CD4-positive, alpha-beta T cell (primary cell): Measurements from ENCODE around the gene TMBIM1. TPM values are rescaled to one million over a fixed set of nuclear protein-coding genes. Genes with fewer than 3 reads are reported as not detected.
A peak's percentile ranks its signal among the peaks of the same experiment; 100 is the strongest.

Experiments
- ATAC-seq: fragments of 200-7000 bp; cut with Tn5 transposase; one replicate; pipeline ENCODE4 v1.10.0; 2022; ENCODE audit warnings: mild to moderate bottlenecking; ENCODE audit not compliant: poor library complexity
- CTCF ChIA-PET: fragments of 350-600 bp; sonication (Branson Sonifier 250); formaldehyde crosslinking; loops from one replicate; lab custom pipeline; 2021; ENCODE audit warnings: antibody characterized with exemption, inconsistent platforms; lab: Charles Lee
- POLR2A ChIA-PET: fragments of 350-600 bp; sonication (Branson Sonifier 250); formaldehyde crosslinking; loops from one replicate; lab custom pipeline; 2021; ENCODE audit warnings: antibody characterized with exemption, inconsistent platforms; lab: Charles Lee
- DNase-seq, 14 experiments: peaks; one replicate each; pipeline ENCODE4 v3.0.0-alpha.2; 2013 to 2020; ENCODE audit warnings: mixed read lengths in 2 of 14
- H3K27ac ChIP-seq, 2 donors: one replicate each; pipeline versions ENCODE4 v1.5.1 to v1.7.0; 2013; ENCODE audit warnings: low read length in 2 of 2, low read depth in 1 of 2, mild to moderate bottlenecking in 1 of 2
- H3K27me3 ChIP-seq, 2 experiments: 1 replicate in 1 of 2; 2 replicates in 1 of 2; pipeline versions ENCODE4 v1.6.1 to v1.7.0; 2013; ENCODE audit warnings: low read length in 2 of 2, control low read depth in 1 of 2, mild to moderate bottlenecking in 1 of 2, moderate library complexity in 1 of 2; ENCODE audit not compliant: insufficient read depth in 2 of 2, control insufficient read depth in 1 of 2
- H3K36me3 ChIP-seq: one replicate; pipeline ENCODE4 v1.6.1; 2013; ENCODE audit warnings: low read length, control low read depth; ENCODE audit not compliant: insufficient read depth
- H3K4me1 ChIP-seq: one replicate; pipeline ENCODE4 v1.6.1; 2013; ENCODE audit warnings: low read length, control low read depth; ENCODE audit not compliant: insufficient read depth
- H3K4me3 ChIP-seq: one replicate; pipeline ENCODE4 v1.5.1; 2013; ENCODE audit warnings: mild to moderate bottlenecking, low read length, moderate library complexity
- H3K9me3 ChIP-seq, 2 experiments: 1 replicate in 1 of 2; 2 replicates in 1 of 2; pipeline versions ENCODE4 v1.6.1 to v1.7.0; 2013; ENCODE audit warnings: low read length in 2 of 2, mild to moderate bottlenecking in 2 of 2, control low read depth in 1 of 2, moderate library complexity in 1 of 2; ENCODE audit not compliant: control insufficient read depth in 1 of 2, insufficient read depth in 1 of 2
- H3K27ac Mint-ChIP-seq: one replicate; pipeline ENCODE4 v1.8.0; 2020; ENCODE audit warnings: mixed read lengths
- H3K27me3 Mint-ChIP-seq: one replicate; pipeline ENCODE4 v1.8.0; 2021; ENCODE audit warnings: mixed read lengths
- H3K36me3 Mint-ChIP-seq: one replicate; pipeline ENCODE4 v1.8.0; 2021; ENCODE audit warnings: low read depth, mixed read lengths
- H3K4me1 Mint-ChIP-seq: one replicate; pipeline ENCODE4 v1.8.0; 2021; ENCODE audit warnings: low read depth, mixed read lengths
- H3K4me3 Mint-ChIP-seq: one replicate; pipeline ENCODE4 v1.8.0; 2020; ENCODE audit warnings: mild to moderate bottlenecking, mixed read lengths
- H3K9me3 Mint-ChIP-seq: one replicate; pipeline ENCODE4 v1.8.0; 2020; ENCODE audit warnings: mixed read lengths
- CTCF ChIP-seq: fragments of 200-600 bp; IDR thresholded peaks from one replicate; pipeline ENCODE4 v1.8.0; 2022; ENCODE audit warnings: antibody characterized with exemption, mild to moderate bottlenecking
- intact Hi-C, 2 experiments: fragments of 100-400 bp; cut with DNase I in 1 of 2; cut with micrococcal nuclease in 1 of 2; formaldehyde crosslinking; loops; one replicate each; pipeline versions ENCODE4 v1.15.1 to v1.9.0; 2023 to 2025; cut with DNase I, micrococcal nuclease
- total RNA-seq, 174 experiments: library from RNA in 2 of 174; stranded (reverse) in 2 of 174; gene quantifications; one replicate each; pipeline ENCODE4 v1.2.3 and lab custom pipeline; 2021 to 2026

TMBIM1 gene
- total RNA-seq, 2 experiments from 2014 or later, result 99.2 to 102 TPM

- intact Hi-C loops, result no loop called here
- H3K4me1 ChIP-seq, result peaks cover 46% of the 10 kb centered on the region
- H3K4me3 Mint-ChIP-seq, result peak overlapping the region; percentile 11
- POLR2A ChIA-PET, result interaction anchor here (0.6 kb wide), 2 partner anchors 20 to 62 kb away, joined by 3 read pairs; no protein-coding TSS in a partner anchor
- peak overlapping the region; percentile 99 for H3K27ac Mint-ChIP-seq
- H3K36me3 Mint-ChIP-seq, result peaks cover 21% of the 10 kb centered on the region
- H3K27ac ChIP-seq, result no peak overlapping the region
- H3K4me3 ChIP-seq, result no peak overlapping the region
- CTCF ChIA-PET, result interaction anchor here (1.7 kb wide), 2 partner anchors 62 to 101 kb away, joined by 5 to 7 read pairs; partner anchors contain the start of gene CATIP
- DNase-seq, result no peak
- TF ChIP-seq CTCF, result no peak
- H3K9me3 ChIP-seq, result no peaks in the 10 kb centered on the region
- H3K27me3 Mint-ChIP-seq, result no peaks in the 10 kb centered on the region
- no peaks in the 10 kb centered on the region for H3K36me3 ChIP-seq
- no peak for ATAC-seq
- H3K4me1 Mint-ChIP-seq, result peaks cover 37% of the 10 kb centered on the region
- no peaks in the 10 kb centered on the region for H3K9me3 Mint-ChIP-seq
- H3K27me3 ChIP-seq, result no peaks in the 10 kb centered on the region
Observed at GRCh38 chr2:218295029-218295428, 2.7 kb upstream of the TMBIM1 start.

GRCh38 chr2:218294430-218295022 is 2.2 kb upstream of the TMBIM1 start:
- no peak for DNase-seq
- CTCF ChIA-PET, result interaction anchor here (1.7 kb wide), 1 partner anchor 62 kb away, joined by 5 read pairs; the partner anchor contains the start of gene CATIP
- peaks cover 51% of the 10 kb centered on the region for H3K4me1 ChIP-seq
- H3K9me3 ChIP-seq, result no peaks in the 10 kb centered on the region
- intact Hi-C loops, result loop anchor here in 1 of 2 experiments (5.0 kb wide), 1 partner anchor 273 kb away; the partner anchor contains the start of genes CNOT9 and USP37
- Mint-ChIP-seq H3K4me3 (peak overlapping the region; percentile 78), H3K9me3 (no peaks in the 10 kb centered on the region), H3K4me1 (peaks cover 42% of the 10 kb centered on the region), H3K27me3 (no peaks in the 10 kb centered on the region), H3K36me3 (peaks cover 22% of the 10 kb centered on the region), H3K27ac (peak overlapping the region; percentile 99)
- H3K27me3 ChIP-seq, result no peaks in the 10 kb centered on the region
- TF ChIP-seq CTCF, result no peak
- H3K27ac ChIP-seq, result no peak overlapping the region
- POLR2A ChIA-PET, result no interaction called here
- no peak for ATAC-seq
- no peaks in the 10 kb centered on the region for H3K36me3 ChIP-seq
- H3K4me3 ChIP-seq, result no peak overlapping the region

GRCh38 chr2:218293715-218294429 is 1.6 kb upstream of the TMBIM1 start:
- intact Hi-C loops, result loop anchor here (2.0 to 5.0 kb wide), 2 partner anchors 63 to 273 kb away; partner anchors contain the start of genes CATIP (in 1 of the 2), CNOT9 (in 1 of the 2) and USP37 (in 1 of the 2)
- Histone ChIP-seq H3K9me3 (no peaks in the 10 kb centered on the region), H3K4me1 (peaks cover 57% of the 10 kb centered on the region), H3K36me3 (no peaks in the 10 kb centered on the region), H3K27me3 (no peaks in the 10 kb centered on the region), H3K27ac (no peak overlapping the region), H3K4me3 (no peak overlapping the region)
- TF ChIP-seq CTCF, result no peak
- Mint-ChIP-seq H3K27me3 (no peaks in the 10 kb centered on the region), H3K27ac (peak overlapping the region; percentile 99), H3K36me3 (peaks cover 22% of the 10 kb centered on the region), H3K4me1 (peaks cover 48% of the 10 kb centered on the region), H3K9me3 (no peaks in the 10 kb centered on the region), H3K4me3 (peak overlapping the region; percentile 78)
- CTCF ChIA-PET, result interaction anchor here (0.7 to 6.3 kb wide), 3 partner anchors 9 to 399 kb away, joined by 3 to 68 read pairs (median 3); partner anchors contain the start of genes AAMP and PNKD
- peak in 1 of 14 experiments; percentile 33 for DNase-seq
- POLR2A ChIA-PET, result interaction anchor here (0.7 to 11.6 kb wide), 3 partner anchors 21 to 98 kb away, joined by 4 to 221 read pairs (median 8); partner anchors contain the start of genes AAMP, CATIP and PNKD
- no peak for ATAC-seq
